Measurements from ENCODE around the gene LRRK2.
"Not testable (repeated sequence)": the region's sequence is repeated elsewhere in the genome, so short reads cannot be mapped to it uniquely, and the experiment has no call there.

DNA sequence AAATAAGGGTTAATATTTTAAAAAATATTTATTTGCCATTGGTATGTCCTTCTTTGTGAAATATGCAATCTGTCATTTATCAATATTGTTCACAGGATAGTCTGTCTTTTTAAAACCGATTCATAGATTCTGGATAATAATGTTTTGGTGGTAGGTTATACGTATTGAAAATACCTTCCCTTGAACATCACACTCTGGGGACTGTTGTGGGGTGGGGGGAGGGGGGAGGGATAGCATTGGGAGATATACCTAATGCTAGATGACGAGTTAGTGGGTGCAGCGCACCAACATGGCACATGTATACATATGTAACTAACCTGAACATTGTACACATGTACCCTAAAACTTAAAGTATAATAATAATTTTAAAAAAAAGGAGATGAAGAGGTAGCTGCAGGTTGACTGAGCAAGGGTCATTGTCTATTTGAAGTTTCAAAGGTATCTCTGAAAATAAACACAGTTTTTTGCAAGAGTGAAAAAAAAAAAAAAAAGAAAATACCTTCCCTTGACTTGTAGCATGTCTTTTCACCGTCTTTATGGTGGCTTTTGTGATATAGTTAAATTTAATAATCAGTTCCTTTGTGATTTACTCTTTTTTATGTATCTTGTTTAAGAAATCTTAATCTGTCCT lies 19.8 kb downstream of the LRRK2 start:
- not testable (repeated sequence) for TF ChIP-seq CTCF (IDR thresholded peaks at IDR 0.05; ENCODE audit: borderline replicate concordance, extremely low read depth, low read length, poor library complexity, severe bottlenecking); EZH2 (IDR thresholded peaks at IDR 0.05; ENCODE audit: borderline replicate concordance, low read depth, low read length, severe bottlenecking)
